Measurements from ENCODE around the gene ECM1.

The ECM1 gene

DNA sequence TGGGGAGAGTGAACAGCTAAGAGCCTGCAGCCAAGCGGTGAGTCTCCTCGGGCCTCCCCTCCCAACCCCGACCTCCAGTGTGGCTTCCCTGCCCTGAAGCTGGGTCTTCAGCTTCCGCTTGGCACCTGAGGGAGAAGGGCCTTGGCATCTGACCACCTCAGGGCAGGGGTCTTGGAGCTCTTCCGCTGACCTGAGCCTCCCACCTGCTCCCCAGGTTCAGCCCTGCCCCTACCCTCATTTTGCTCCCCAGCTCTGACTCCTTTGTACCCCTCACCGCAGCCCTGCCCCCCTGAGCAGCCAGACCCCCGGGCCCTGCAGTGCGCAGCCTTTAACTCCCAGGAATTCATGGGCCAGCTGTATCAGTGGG, 46.2 kb downstream of the ECM1 start:
- TF ChIP-seq, protein P1, sequence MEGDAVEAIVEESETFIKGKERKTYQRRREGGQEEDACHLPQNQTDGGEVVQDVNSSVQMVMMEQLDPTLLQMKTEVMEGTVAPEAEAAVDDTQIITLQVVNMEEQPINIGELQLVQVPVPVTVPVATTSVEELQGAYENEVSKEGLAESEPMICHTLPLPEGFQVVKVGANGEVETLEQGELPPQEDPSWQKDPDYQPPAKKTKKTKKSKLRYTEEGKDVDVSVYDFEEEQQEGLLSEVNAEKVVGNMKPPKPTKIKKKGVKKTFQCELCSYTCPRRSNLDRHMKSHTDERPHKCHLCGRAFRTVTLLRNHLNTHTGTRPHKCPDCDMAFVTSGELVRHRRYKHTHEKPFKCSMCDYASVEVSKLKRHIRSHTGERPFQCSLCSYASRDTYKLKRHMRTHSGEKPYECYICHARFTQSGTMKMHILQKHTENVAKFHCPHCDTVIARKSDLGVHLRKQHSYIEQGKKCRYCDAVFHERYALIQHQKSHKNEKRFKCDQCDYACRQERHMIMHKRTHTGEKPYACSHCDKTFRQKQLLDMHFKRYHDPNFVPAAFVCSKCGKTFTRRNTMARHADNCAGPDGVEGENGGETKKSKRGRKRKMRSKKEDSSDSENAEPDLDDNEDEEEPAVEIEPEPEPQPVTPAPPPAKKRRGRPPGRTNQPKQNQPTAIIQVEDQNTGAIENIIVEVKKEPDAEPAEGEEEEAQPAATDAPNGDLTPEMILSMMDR (IDR thresholded peaks at IDR 0.05; ENCODE audit: low read depth, low read length) = no peak
- Histone ChIP-seq H3K27ac (no peak overlapping the region), H3K9me3 (ENCODE audit: severe bottlenecking) (no peaks in the 10 kb centered on the region), H3K36me3 (no peaks in the 10 kb centered on the region), H3K27me3 (ENCODE audit: insufficient read depth, low read depth, severe bottlenecking) (no peaks in the 10 kb centered on the region), H3K4me3 (ENCODE audit: low read depth, low read length) (no peak overlapping the region)
- no peak for DNase-seq

GRCh38 chr1:150555198-150555970, 47.5 kb downstream of the ECM1 start:
- no peaks in the 10 kb centered on the region for H3K27me3 ChIP-seq (ENCODE audit: insufficient read depth, low read depth, severe bottlenecking)
- H3K36me3 ChIP-seq = no peaks in the 10 kb centered on the region
- H3K9me3 ChIP-seq (ENCODE audit: severe bottlenecking) = no peaks in the 10 kb centered on the region
- no peak overlapping the region for H3K4me3 ChIP-seq (ENCODE audit: low read depth, low read length)
- H3K27ac ChIP-seq = no peak overlapping the region
- TF ChIP-seq, protein P1 (IDR thresholded peaks at IDR 0.05; ENCODE audit: low read depth, low read length) = no peak
- no peak for DNase-seq

GRCh38 chr1:150555971-150556865, 48.3 kb downstream of the ECM1 start:
- no peaks in the 10 kb centered on the region for H3K9me3 ChIP-seq (ENCODE audit: severe bottlenecking)
- H3K27ac ChIP-seq = no peak overlapping the region
- no peaks in the 10 kb centered on the region for H3K36me3 ChIP-seq
- H3K4me3 ChIP-seq (ENCODE audit: low read depth, low read length) = no peak overlapping the region
- no peaks in the 10 kb centered on the region for H3K27me3 ChIP-seq (ENCODE audit: insufficient read depth, low read depth, severe bottlenecking)
- no peak for DNase-seq
- TF ChIP-seq, protein P1 (IDR thresholded peaks at IDR 0.05; ENCODE audit: low read depth, low read length) = no peak

GRCh38 chr1:150557065-150557600, 49.2 kb downstream of the ECM1 start:
- no peak for DNase-seq
- Histone ChIP-seq H3K9me3 (ENCODE audit: severe bottlenecking) (no peaks in the 10 kb centered on the region), H3K27me3 (ENCODE audit: insufficient read depth, low read depth, severe bottlenecking) (no peaks in the 10 kb centered on the region), H3K36me3 (no peaks in the 10 kb centered on the region), H3K4me3 (ENCODE audit: low read depth, low read length) (no peak overlapping the region), H3K27ac (no peak overlapping the region)
- TF ChIP-seq, protein P1 (IDR thresholded peaks at IDR 0.05; ENCODE audit: low read depth, low read length) = no peak

- TF ChIP-seq, protein P1 (IDR thresholded peaks at IDR 0.05; ENCODE audit: low read depth, low read length) = no peak
- H3K27me3 ChIP-seq (ENCODE audit: insufficient read depth, low read depth, severe bottlenecking) = no peaks in the 10 kb centered on the region
- H3K27ac ChIP-seq = no peak overlapping the region
- no peak for DNase-seq
- H3K4me3 ChIP-seq (ENCODE audit: low read depth, low read length) = no peak overlapping the region
- H3K9me3 ChIP-seq (ENCODE audit: severe bottlenecking) = no peaks in the 10 kb centered on the region
- H3K36me3 ChIP-seq = no peaks in the 10 kb centered on the region
Observed at GRCh38 chr1:150557813-150558212, 49.9 kb downstream of the ECM1 start.
